ENCODE results near the gene USP11. TPM values are rescaled to one million over a fixed set of nuclear protein-coding genes. Genes with fewer than 3 reads are reported as not detected.

USP11 gene
- total and polyA plus RNA-seq, 5 donors from 2014 or later = 46.0 to 97.3 (median 57.7) TPM

GRCh38 chrX:47198687-47199080 is 34.1 kb upstream of the USP11 start:
- DNase-seq (no peak), ATAC-seq (ENCODE audit: low read depth in 2 of 2) (no peak)
- Histone ChIP-seq H3K9me3 (ENCODE audit: control insufficient read depth in 2 of 2, low read length in 2 of 2) (no peaks in the 10 kb centered on the region), H3K4me3 (ENCODE audit: low read depth, low read length) (no peak overlapping the region), H3K27ac (ENCODE audit: insufficient read depth, low read length, poor library complexity, severe bottlenecking) (no peak overlapping the region), H3K4me1 (ENCODE audit: control insufficient read depth, insufficient read depth, low read length, poor library complexity, severe bottlenecking) (peaks cover 40% of the 10 kb centered on the region), H3K36me3 (ENCODE audit: control insufficient read depth, insufficient read depth, low read length) (peaks cover 55% of the 10 kb centered on the region), H3K27me3 (ENCODE audit: control insufficient read depth, insufficient read depth, low read length) (no peaks in the 10 kb centered on the region)
- Mint-ChIP-seq H3K36me3 (peaks cover 59% of the 10 kb centered on the region), H3K9me3 (peaks cover 0 to 1% (median 0%) of the 10 kb centered on the region in 7 donors), H3K27ac (peak overlapping the region; percentile 35 to 85 (median 84)), H3K4me1 (peaks cover 0 to 64% (median 20%) of the 10 kb centered on the region in 4 donors), H3K4me3 (peak overlapping the region in 2 of 4 donors; percentile 15 to 89), H3K27me3 (no peaks in the 10 kb centered on the region)

- no peak overlapping the region for H3K27ac Mint-ChIP-seq
- Histone ChIP-seq H3K27ac (ENCODE audit: insufficient read depth, low read length, poor library complexity, severe bottlenecking) (no peak overlapping the region), H3K27me3 (ENCODE audit: control insufficient read depth, insufficient read depth, low read length) (no peaks in the 10 kb centered on the region), H3K4me1 (ENCODE audit: control insufficient read depth, insufficient read depth, low read length, poor library complexity, severe bottlenecking) (peaks cover 37% of the 10 kb centered on the region), H3K4me3 (ENCODE audit: low read depth, low read length) (no peak overlapping the region), H3K36me3 (ENCODE audit: control insufficient read depth, insufficient read depth, low read length) (peaks cover 60% of the 10 kb centered on the region), H3K9me3 (ENCODE audit: control insufficient read depth in 2 of 2, low read length in 2 of 2) (no peaks in the 10 kb centered on the region)
- peaks cover 0 to 61% (median 18%) of the 10 kb centered on the region in 4 donors for H3K4me1 Mint-ChIP-seq
- H3K36me3 Mint-ChIP-seq = peaks cover 63% of the 10 kb centered on the region
- no peak overlapping the region for H3K4me3 Mint-ChIP-seq
- H3K27me3 Mint-ChIP-seq = no peaks in the 10 kb centered on the region
- no peak for ATAC-seq (ENCODE audit: low read depth in 2 of 2)
- H3K9me3 Mint-ChIP-seq = peaks cover 0 to 1% (median 0%) of the 10 kb centered on the region in 7 donors
- no peak for DNase-seq
Observed at GRCh38 chrX:47199286-47199685, 33.5 kb upstream of the USP11 start.

DNA sequence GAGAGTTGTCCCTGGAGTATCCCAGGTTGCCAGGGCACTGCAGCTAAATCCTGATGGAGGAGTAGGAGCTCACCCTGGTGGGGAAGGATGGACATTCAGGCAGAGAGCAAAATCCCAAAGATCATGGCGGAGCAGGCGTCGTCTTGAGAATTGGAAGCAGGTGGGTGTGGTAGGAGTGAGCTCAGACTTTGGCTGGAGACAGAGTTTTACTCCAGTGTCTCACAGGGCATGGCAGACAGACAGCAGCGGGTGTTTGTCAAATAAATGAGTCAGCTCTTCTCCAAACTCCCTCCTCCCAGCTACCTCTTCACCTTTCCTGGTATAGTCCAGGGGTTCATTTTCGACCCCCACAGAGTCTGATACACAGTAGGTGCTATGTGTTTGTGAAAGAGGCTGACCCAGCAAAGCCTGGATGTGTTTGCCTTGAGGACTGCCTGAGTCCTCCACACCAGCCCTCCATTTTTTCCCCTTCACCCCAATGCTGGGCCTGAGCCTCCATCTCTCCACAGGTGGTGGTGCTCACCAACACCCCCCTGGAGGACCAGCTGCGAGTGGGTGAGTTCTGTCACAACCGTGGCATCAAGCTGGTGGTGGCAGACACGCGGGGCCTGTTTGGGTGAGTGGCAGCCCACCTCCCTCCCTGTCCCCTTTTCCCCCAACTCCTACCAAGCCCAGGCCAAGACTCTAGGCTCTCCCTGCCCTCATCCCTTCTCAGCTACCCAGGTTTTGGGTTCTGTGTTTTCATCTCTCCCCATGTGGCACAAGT is 32.2 kb upstream of the USP11 start:
- DNase-seq = no peak
- no peak overlapping the region for H3K27ac ChIP-seq (ENCODE audit: insufficient read depth, low read length, poor library complexity, severe bottlenecking)
- H3K27me3 ChIP-seq (ENCODE audit: control insufficient read depth, insufficient read depth, low read length) = no peaks in the 10 kb centered on the region
- H3K27me3 Mint-ChIP-seq = no peaks in the 10 kb centered on the region
- H3K9me3 ChIP-seq (ENCODE audit: control insufficient read depth in 2 of 2, low read length in 2 of 2) = no peaks in the 10 kb centered on the region
- H3K27ac Mint-ChIP-seq = peak overlapping the region; percentile 58 to 90 (median 67)
- H3K4me1 ChIP-seq (ENCODE audit: control insufficient read depth, insufficient read depth, low read length, poor library complexity, severe bottlenecking) = peaks cover 25% of the 10 kb centered on the region
- peaks cover 0 to 1% (median 0%) of the 10 kb centered on the region in 7 donors for H3K9me3 Mint-ChIP-seq
- no peak overlapping the region for H3K4me3 Mint-ChIP-seq
- H3K36me3 Mint-ChIP-seq = peaks cover 70% of the 10 kb centered on the region
- H3K36me3 ChIP-seq (ENCODE audit: control insufficient read depth, insufficient read depth, low read length) = peaks cover 72% of the 10 kb centered on the region
- H3K4me1 Mint-ChIP-seq = peaks cover 0 to 49% (median 11%) of the 10 kb centered on the region in 4 donors
- H3K4me3 ChIP-seq (ENCODE audit: low read depth, low read length) = no peak overlapping the region
- ATAC-seq (ENCODE audit: low read depth in 2 of 2) = no peak

- Mint-ChIP-seq H3K4me1 (peaks cover 0 to 40% (median 5%) of the 10 kb centered on the region in 4 donors), H3K27me3 (no peaks in the 10 kb centered on the region), H3K4me3 (no peak overlapping the region), H3K27ac (peak overlapping the region in 2 of 3 donors; percentile 58 to 63), H3K36me3 (peaks cover 68% of the 10 kb centered on the region), H3K9me3 (no peaks in the 10 kb centered on the region)
- no peak for ATAC-seq (ENCODE audit: low read depth in 2 of 2)
- Histone ChIP-seq H3K4me3 (ENCODE audit: low read depth, low read length) (no peak overlapping the region), H3K27ac (ENCODE audit: insufficient read depth, low read length, poor library complexity, severe bottlenecking) (no peak overlapping the region), H3K4me1 (ENCODE audit: control insufficient read depth, insufficient read depth, low read length, poor library complexity, severe bottlenecking) (peaks cover 16% of the 10 kb centered on the region), H3K27me3 (ENCODE audit: control insufficient read depth, insufficient read depth, low read length) (no peaks in the 10 kb centered on the region), H3K36me3 (ENCODE audit: control insufficient read depth, insufficient read depth, low read length) (peaks cover 79% of the 10 kb centered on the region), H3K9me3 (ENCODE audit: control insufficient read depth in 2 of 2, low read length in 2 of 2) (no peaks in the 10 kb centered on the region)
- no peak for DNase-seq
Observed at GRCh38 chrX:47201345-47201944, 31.4 kb upstream of the USP11 start.

GRCh38 chrX:47202316-47202715 is 30.5 kb upstream of the USP11 start:
- Histone ChIP-seq H3K4me1 (ENCODE audit: control insufficient read depth, insufficient read depth, low read length, poor library complexity, severe bottlenecking) (peaks cover 8% of the 10 kb centered on the region), H3K4me3 (ENCODE audit: low read depth, low read length) (no peak overlapping the region), H3K36me3 (ENCODE audit: control insufficient read depth, insufficient read depth, low read length) (peaks cover 86% of the 10 kb centered on the region), H3K27me3 (ENCODE audit: control insufficient read depth, insufficient read depth, low read length) (no peaks in the 10 kb centered on the region), H3K9me3 (ENCODE audit: control insufficient read depth in 2 of 2, low read length in 2 of 2) (no peaks in the 10 kb centered on the region), H3K27ac (ENCODE audit: insufficient read depth, low read length, poor library complexity, severe bottlenecking) (no peak overlapping the region)
- Mint-ChIP-seq H3K27me3 (no peaks in the 10 kb centered on the region), H3K4me1 (peaks cover 0 to 31% (median 3%) of the 10 kb centered on the region in 4 donors), H3K9me3 (no peaks in the 10 kb centered on the region), H3K27ac (no peak overlapping the region), H3K4me3 (peak overlapping the region in 1 of 4 donors; percentile 47), H3K36me3 (peaks cover 71% of the 10 kb centered on the region)
- no peak for DNase-seq
- ATAC-seq (ENCODE audit: low read depth in 2 of 2) = no peak

DNA sequence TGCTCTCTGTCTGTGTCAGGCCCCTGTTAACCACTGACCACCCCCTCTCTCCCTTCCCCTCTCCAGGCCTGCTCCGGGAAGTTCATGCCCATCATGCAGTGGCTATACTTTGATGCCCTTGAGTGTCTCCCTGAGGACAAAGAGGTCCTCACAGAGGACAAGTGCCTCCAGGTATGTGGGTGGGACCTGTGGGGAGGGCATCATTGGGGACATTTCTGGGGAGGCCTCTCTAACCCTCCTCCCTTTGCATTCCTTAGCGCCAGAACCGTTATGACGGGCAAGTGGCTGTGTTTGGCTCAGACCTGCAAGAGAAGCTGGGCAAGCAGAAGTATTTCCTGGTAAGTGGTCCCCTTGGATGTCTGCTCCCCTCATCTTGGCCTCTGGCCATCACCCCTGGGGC is 29.9 kb upstream of the USP11 start:
- no peak overlapping the region for H3K27ac ChIP-seq (ENCODE audit: insufficient read depth, low read length, poor library complexity, severe bottlenecking)
- no peaks in the 10 kb centered on the region for H3K27me3 Mint-ChIP-seq
- peak overlapping the region in 1 of 3 donors; percentile 81 for H3K27ac Mint-ChIP-seq
- no peak for DNase-seq
- no peak overlapping the region for H3K4me3 ChIP-seq (ENCODE audit: low read depth, low read length)
- peaks cover 91% of the 10 kb centered on the region for H3K36me3 ChIP-seq (ENCODE audit: control insufficient read depth, insufficient read depth, low read length)
- peaks cover 69% of the 10 kb centered on the region for H3K36me3 Mint-ChIP-seq
- H3K4me1 Mint-ChIP-seq = peaks cover 0 to 26% (median 3%) of the 10 kb centered on the region in 4 donors
- peaks cover 2% of the 10 kb centered on the region for H3K4me1 ChIP-seq (ENCODE audit: control insufficient read depth, insufficient read depth, low read length, poor library complexity, severe bottlenecking)
- H3K9me3 ChIP-seq (ENCODE audit: control insufficient read depth in 2 of 2, low read length in 2 of 2) = no peaks in the 10 kb centered on the region
- H3K9me3 Mint-ChIP-seq = no peaks in the 10 kb centered on the region
- ATAC-seq (ENCODE audit: low read depth in 2 of 2) = no peak
- H3K27me3 ChIP-seq (ENCODE audit: control insufficient read depth, insufficient read depth, low read length) = no peaks in the 10 kb centered on the region
- H3K4me3 Mint-ChIP-seq = no peak overlapping the region

DNA sequence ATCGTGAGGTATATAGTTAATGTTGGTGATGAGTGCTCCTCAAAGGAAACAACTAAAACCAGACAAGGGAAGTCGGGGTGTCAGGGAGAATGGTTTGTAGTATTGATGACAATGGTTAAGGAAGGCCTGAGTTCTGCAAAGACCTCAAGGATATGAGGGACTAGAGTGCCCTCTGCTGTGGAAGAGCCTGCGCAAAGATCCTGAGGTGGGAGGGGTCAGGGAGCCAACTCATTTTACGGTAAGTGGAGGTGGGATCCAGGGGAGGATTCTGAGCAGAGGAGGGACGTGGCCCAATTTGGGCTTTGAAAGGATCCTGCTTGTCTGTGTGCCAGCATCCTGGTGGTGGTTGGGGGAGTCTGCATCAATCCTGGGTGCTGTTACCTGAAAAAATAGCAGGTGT is 27.8 kb upstream of the USP11 start:
- Mint-ChIP-seq H3K4me3 (no peak overlapping the region), H3K9me3 (no peaks in the 10 kb centered on the region), H3K4me1 (peaks cover 0 to 14% (median 3%) of the 10 kb centered on the region in 4 donors), H3K27ac (no peak overlapping the region), H3K27me3 (no peaks in the 10 kb centered on the region), H3K36me3 (peaks cover 58% of the 10 kb centered on the region)
- no peaks in the 10 kb centered on the region for H3K27me3 ChIP-seq (ENCODE audit: control insufficient read depth, insufficient read depth, low read length)
- H3K27ac ChIP-seq (ENCODE audit: insufficient read depth, low read length, poor library complexity, severe bottlenecking) = no peak overlapping the region
- no peak for ATAC-seq (ENCODE audit: low read depth in 2 of 2)
- no peaks in the 10 kb centered on the region for H3K9me3 ChIP-seq (ENCODE audit: control insufficient read depth in 2 of 2, low read length in 2 of 2)
- DNase-seq = no peak
- no peak overlapping the region for H3K4me3 ChIP-seq (ENCODE audit: low read depth, low read length)
- H3K4me1 ChIP-seq (ENCODE audit: control insufficient read depth, insufficient read depth, low read length, poor library complexity, severe bottlenecking) = no peaks in the 10 kb centered on the region
- peaks cover 87% of the 10 kb centered on the region for H3K36me3 ChIP-seq (ENCODE audit: control insufficient read depth, insufficient read depth, low read length)
